GM19463 (cell line): Measurements from ENCODE around the gene SAMD8.

Experiments used
- ATAC-seq: cut with Tn5 transposase; IDR thresholded peaks from one replicate; pipeline ENCODE4 v1.9.1; 2021; ENCODE audit warnings: mild to moderate bottlenecking, moderate library complexity; ENCODE audit not compliant: unreplicated experiment

The SAMD8 gene

GRCh38 chr10:75111365-75111906, at the start of gene SAMD8:
TSS of gene SAMD8 (plus strand) at chr10:75111656. CDS start at chr10:75150529, 38,873 bp downstream.
- ATAC-seq: peak; percentile 76

GRCh38 chr10:75061709-75062505, 49.5 kb upstream of the SAMD8 start:
- no peak for ATAC-seq

- no peak for ATAC-seq
Measured at GRCh38 chr10:75062506-75063299, 48.8 kb upstream of the SAMD8 start.

GRCh38 chr10:75063461-75064230, 47.8 kb upstream of the SAMD8 start:
- no peak for ATAC-seq

GRCh38 chr10:75065076-75065475, 46.4 kb upstream of the SAMD8 start:
- ATAC-seq: no peak

- ATAC-seq: no peak
Measured at GRCh38 chr10:75066271-75066670, 45.2 kb upstream of the SAMD8 start.

GRCh38 chr10:75067272-75067671, 44.2 kb upstream of the SAMD8 start:
- no peak for ATAC-seq

- no peak for ATAC-seq
Measured at GRCh38 chr10:75068523-75068922, 42.9 kb upstream of the SAMD8 start.

GRCh38 chr10:75070476-75070875, 41.0 kb upstream of the SAMD8 start:
- no peak for ATAC-seq

- no peak for ATAC-seq
Measured at GRCh38 chr10:75070961-75071428, 40.5 kb upstream of the SAMD8 start.

GRCh38 chr10:75071756-75072155, 39.7 kb upstream of the SAMD8 start:
- no peak for ATAC-seq

GRCh38 chr10:75072727-75073126, 38.7 kb upstream of the SAMD8 start:
- no peak for ATAC-seq

- no peak for ATAC-seq
Measured at GRCh38 chr10:75073442-75073841, 38.0 kb upstream of the SAMD8 start.

- no peak for ATAC-seq
Measured at GRCh38 chr10:75074711-75075445, 36.6 kb upstream of the SAMD8 start.

- ATAC-seq: no peak
Measured at GRCh38 chr10:75076348-75076747, 35.1 kb upstream of the SAMD8 start.

- no peak for ATAC-seq
Measured at GRCh38 chr10:75079436-75080083, 31.9 kb upstream of the SAMD8 start.

- no peak for ATAC-seq
Measured at GRCh38 chr10:75080554-75080953, 30.9 kb upstream of the SAMD8 start.

- no peak for ATAC-seq
Measured at GRCh38 chr10:75081379-75081778, 30.1 kb upstream of the SAMD8 start.

GRCh38 chr10:75083972-75084833, 27.3 kb upstream of the SAMD8 start:
- no peak for ATAC-seq
